GM19328 (cell line): Measurements from ENCODE around the gene SCTR.

ENCODE experiments used
- ATAC-seq: cut with Tn5 transposase; IDR thresholded peaks from one replicate; pipeline ENCODE4 v1.9.1; 2021; ENCODE audit warnings: mild to moderate bottlenecking, moderate library complexity; ENCODE audit not compliant: unreplicated experiment

Gene SCTR

GRCh38 chr2:119488245-119489214 is 35.8 kb downstream of the SCTR start:
- ATAC-seq = no peak

GRCh38 chr2:119487434-119488244 is 36.6 kb downstream of the SCTR start:
- no peak for ATAC-seq

DNA sequence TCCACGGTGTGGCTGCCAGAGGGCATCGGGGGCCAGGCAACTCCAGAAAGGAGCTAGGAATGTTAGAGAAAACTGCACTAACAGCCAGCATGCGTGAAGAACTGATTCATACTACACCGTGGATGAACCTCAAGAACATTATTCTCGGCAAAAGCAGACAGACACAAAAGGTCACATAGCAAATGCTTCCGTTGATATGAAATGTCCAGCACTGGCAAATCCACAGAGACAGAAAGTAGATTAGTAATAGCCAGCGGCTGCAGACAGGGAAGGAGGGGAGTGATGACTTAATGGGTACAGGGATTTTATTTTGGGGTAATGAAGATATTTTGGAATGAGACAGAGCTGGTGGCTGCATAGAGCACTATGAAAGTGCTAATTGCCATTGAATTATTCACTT is 37.4 kb downstream of the SCTR start:
- ATAC-seq = no peak

- ATAC-seq = no peak
Measured at GRCh38 chr2:119486196-119486827, 38.0 kb downstream of the SCTR start.

DNA sequence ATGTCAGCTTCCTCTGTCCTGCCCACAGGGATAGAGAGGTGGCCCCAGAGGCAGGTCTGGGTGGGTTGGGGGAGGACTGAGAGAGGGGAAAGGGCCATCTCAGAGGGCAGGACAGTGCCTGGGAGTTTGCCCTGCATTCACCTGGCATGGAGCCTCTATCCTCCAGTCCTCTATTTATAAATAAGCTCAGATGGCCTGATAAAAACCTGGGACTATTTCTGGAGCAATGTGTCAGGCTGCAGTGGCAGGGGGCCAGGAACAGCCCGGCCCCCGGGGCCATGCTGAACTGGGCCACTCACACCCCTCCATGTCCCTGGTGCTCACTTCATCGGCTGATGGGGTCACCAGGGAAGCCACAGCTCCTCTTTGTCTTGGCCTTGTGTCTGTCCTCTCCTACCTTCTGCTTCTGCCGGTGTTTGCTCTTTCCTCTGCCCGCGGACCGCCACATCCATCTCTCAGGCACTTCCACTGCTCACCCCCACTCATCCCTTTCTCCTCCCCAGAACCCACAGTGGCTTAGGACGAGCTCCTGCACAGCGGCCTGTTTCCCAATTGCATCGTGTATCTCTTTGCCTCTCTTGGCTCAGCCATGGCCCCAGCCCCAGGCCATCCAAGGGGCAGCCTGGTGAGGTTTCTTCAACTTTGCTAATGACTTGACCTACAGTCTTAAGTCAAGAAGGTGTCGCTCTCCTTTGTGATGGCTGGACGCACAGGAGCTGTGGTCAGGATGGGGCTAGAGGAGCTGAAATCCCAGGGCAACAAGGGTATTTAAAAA is 38.8 kb downstream of the SCTR start:
- ATAC-seq = no peak

DNA sequence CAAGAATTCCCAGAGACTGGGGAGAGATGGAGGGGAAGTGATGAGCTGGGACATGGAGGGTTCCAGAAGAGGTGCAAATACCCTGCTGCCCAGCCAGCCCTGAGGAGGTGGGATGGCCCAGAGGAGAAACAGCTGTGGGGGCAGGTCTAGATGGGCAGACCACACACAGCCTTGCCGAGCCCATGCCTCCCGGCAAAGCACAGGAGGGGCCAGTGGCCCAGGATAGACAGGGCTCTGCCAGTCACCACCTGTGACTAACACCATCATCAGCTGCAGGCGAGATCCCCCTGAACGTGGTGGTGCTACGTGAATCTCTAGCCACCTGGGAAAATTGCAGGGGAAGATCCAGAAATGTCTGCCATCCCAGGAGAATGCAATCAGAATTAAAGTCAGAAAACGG is 39.4 kb downstream of the SCTR start:
- ATAC-seq = no peak

DNA sequence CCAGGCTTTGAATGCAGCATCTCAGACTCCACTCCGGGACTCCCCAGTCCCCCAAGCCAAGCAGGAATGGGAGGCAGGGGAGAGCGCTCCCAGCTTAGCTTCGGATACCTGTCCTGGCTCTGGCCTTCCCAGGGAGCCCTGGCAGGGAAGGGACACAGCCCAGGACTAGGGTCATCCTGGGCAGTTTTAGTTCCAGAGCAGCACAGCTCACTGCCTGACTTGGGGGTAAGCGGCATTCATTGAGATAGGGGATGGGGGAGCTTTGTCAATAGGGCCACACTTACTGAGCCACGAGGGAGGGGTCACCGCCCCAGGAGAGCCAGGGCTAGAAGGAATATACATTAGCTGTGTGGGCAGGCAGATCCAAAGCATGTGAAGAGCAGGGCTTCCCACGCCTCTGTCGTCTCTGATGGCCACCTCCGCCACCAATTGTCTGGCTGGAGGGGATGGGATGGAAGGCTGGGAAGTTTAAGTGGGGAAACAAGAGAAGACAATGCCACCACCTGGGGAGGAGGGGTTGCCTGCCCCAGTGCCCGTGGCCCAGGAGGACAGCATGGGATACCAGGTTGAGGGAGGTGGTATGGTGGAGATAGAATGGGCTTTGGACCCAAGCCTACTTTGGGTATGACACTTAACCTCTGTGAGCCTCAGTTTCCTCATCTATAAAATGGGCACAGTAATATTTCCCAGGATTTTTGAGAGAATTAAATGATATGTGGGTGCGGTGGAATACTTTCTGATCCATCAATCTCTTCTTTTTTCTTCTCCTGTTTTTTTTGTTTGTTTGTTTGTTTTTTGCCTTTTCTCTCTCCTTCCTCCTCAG is 40.2 kb downstream of the SCTR start:
- ATAC-seq = no peak

GRCh38 chr2:119483395-119483753 is 40.9 kb downstream of the SCTR start:
- ATAC-seq = no peak

DNA sequence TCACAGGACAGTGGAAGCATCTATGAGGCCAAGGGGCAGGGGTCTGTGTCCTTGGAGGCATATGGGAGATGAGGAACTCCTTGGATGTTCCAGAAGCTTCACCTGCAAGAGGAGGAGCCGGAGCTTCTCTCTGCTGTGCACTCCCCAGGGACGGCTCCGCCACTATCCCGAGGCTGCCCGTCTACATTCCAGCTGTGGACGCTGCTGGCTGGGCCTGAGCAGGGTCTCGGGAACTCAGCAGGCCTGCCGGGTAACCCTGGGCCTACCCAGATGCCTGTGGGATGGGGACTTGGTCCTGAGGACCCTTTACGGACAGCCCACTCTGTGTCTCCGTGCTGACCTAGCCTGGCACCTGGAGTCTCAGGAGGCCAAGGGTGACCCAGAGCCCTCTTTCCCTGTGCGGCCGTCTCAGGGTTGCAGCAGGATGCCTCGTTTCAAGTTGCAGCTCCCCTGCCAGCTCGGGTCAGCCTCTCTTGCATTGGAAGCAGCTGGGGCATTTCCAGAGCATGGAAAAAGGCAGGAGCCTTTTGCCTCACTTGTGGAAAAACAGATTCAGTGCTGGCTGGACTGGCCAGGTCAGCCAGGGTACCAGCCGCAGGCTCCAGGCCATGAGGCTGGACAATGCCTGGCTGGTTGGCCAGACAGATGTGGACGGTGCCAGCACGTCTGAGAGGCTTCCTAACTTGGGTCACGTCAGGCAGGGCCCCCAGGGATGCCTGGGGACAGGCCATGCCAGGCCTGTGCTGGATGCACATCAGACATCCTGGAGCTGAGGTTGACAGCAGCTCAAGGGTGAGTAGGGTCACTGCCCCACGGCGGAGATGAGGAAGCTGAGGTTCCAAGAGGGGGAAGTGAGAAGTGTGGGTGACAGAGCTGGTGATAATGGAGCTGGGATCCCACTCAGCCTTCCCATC is 41.5 kb downstream of the SCTR start:
- ATAC-seq = no peak

DNA sequence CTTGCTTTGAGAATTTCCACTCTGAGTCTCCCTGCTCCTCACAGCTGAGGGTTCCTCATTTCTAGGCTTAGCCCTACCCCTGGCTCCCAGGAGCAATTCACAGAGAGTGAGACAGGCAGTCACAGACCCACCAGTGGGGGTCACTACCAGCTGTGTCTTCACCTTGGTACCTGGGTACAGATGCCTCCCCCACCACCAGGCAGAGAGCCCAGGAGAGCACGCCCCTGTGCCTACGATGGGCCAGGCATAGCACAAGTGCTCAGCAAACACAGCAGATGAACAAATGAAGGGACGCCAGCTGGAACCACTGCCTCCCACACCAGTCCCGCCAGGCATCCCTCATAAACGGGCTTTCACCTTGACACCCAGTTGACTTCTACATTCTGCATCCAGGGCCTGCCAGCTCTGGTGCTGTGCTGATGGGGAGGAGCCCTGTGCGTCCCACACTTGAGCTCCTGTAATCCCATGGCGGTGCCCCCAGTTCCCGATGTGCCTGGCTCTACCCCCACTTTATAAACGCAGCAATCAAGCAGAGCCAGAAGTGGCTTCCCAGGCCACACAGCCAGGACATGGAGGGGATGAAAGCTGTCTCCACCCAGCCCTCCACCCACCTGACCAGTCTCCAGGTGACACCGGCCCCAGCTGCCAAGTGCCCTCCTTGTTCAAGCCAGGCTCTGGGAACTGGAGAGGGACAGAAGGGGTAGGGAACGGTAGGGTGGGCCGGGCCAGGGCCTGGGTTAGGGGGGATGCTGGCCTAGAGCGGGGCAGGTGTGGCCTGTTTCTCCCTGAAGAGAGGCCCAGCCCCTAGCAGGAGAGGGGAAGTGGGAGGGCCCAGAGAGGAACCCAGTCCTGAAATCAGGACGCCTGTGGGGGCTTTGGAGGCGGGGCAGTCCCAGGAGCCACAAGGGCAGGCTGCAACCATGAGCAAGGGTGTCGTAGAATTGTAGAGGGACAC is 42.5 kb downstream of the SCTR start:
- no peak for ATAC-seq

GRCh38 chr2:119480718-119481142 is 43.6 kb downstream of the SCTR start:
- no peak for ATAC-seq

- no peak for ATAC-seq
Measured at GRCh38 chr2:119480184-119480583, 44.1 kb downstream of the SCTR start.

DNA sequence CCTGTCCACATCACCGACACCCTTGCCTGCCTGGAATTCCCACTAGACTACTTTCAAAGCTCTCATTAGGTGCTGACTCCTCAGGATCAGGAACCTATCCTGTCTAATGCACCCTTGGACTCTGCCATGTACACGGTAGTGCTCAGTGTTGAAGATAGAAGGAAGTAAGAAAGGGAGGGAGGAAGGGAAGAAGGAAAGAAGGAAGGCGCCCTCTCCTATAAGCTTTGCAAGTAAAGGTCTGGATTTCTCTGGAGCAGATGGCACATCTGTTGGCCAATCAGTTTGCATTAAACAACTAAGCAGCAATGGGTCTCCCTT is 45.3 kb downstream of the SCTR start:
- no peak for ATAC-seq

DNA sequence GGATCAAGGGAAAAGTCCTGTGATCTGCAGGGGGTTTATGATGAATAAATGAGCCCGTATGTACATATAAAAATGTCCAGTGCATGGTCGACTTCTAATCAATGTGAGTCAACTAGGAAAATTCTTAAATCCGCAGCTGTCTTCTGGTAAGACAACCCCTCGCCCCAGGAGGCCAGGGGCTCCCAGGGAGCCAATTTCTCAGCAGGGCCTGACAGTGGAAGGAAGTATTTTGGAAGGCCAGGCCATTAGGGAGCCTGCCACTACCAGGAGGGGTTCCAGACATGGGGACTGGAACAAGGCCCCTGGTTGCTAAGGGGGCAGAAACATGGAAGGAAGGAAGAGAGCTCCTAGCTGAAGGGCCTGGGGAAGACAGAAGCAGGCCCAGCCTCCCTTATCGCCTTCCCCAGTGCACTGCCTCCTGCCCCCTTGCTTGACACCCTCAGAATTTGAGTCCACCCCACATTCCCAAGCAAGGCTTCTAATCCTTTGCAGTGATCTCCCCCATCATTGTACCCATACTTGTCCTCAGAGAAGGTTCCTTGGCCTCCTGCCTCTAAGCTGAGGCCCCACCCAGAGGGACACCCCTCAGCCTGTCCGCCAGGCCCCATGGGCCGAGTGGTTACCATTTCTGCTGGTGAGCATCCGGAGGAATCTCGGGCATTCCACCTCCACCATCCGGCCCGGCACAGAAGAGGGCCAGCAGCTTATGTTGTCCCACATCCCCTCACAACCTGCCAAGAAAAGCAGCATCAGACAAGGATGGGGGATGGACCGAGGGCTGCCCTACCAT is 45.9 kb downstream of the SCTR start:
- ATAC-seq = no peak

DNA sequence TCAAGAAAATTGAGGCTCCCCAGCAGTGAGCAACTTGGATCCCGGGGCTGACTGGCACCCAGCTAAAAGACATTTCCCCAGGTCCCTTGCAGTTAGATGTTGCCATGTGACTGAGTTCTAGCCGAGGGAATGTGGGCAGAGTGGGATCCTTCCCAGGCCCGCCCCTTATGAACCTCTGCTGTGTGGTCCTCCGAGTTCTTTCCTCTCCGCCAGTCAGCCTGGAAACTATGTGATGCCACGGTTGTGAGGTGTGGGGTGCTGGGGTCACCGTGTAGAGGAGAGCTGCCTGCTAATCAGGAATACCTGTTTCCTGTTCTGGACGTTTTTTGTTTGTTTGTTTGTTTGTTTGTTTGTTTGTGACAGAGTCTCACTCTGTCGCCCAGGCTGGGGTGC is 47.2 kb downstream of the SCTR start:
- ATAC-seq = no peak

DNA sequence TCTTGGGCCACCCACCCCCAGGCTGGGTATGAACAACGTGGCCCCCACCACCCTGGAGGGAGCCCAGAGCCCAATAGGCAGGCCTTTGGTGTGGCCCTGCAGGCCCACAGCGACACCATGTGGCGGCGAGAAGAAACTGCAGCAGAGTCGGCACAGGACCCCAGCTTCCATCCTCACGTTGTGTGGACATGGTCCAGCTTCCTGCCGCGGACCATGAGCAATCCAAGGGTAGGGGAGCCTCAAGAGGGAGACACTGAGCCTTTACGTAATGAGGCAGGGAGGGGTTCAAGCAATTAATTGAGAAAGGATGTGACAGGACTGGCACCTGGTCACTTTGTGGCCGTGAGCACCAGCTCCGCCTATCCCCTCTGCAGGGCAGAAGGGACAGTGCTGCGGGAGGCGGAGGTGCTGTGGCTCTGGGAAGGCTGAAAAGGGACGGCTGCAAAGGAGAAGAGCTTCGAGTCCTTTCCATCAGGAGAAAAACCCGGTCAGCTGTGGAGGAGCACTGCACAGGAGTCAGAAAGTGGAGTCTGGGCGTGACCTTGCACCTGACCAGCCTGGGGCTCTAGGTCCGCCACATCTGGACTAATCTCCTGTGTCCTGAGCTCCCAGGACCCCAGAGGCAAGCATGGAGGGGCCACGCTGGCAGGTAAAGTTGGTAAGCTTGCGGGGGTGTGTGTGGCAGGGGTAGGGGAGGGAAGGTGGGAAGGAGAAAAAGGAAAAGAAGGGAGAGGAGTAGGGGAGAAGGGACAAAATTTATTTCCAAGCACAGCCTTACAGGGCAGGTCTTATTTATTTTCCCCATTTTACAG is 47.8 kb downstream of the SCTR start:
- ATAC-seq = no peak
